Small intestine (tissue), 7 donors: ENCODE data around the gene TENM3. TPM values are rescaled to one million over a fixed set of nuclear protein-coding genes. Genes with fewer than 3 reads are reported as not detected.
"Not testable (repeated sequence)": the region's sequence is repeated elsewhere in the genome, so short reads cannot be mapped to it uniquely, and the experiment has no call there.

Experiments
- DNase-seq, 2 donors: peaks; one replicate each; pipeline versions ENCODE4 v3.0.0 to v3.0.0-alpha.2; 2013
- FAIRE-seq: peaks from 2 replicates; lab custom pipeline; 2012; peaks lifted over from hg19 to GRCh38; lab: Jason Lieb, UNC
- H3K27ac ChIP-seq, 3 donors: one replicate each; pipeline ENCODE4 v1.5.1; 2013; ENCODE audit warnings: low read length in 2 of 3, mild to moderate bottlenecking in 2 of 3, control low read depth in 1 of 3, inconsistent platforms in 1 of 3, low read depth in 1 of 3, moderate library complexity in 1 of 3
- H3K27me3 ChIP-seq, 3 donors: one replicate each; pipeline ENCODE4 v1.6.1; 2013; ENCODE audit warnings: low read length in 3 of 3, inconsistent platforms in 1 of 3; ENCODE audit not compliant: control insufficient read depth in 3 of 3, insufficient read depth in 3 of 3
- H3K36me3 ChIP-seq, 3 donors: one replicate each; pipeline ENCODE4 v1.6.1; 2013; ENCODE audit warnings: low read length in 3 of 3, inconsistent platforms in 1 of 3, low read depth in 1 of 3, mild to moderate bottlenecking in 1 of 3, moderate library complexity in 1 of 3; ENCODE audit not compliant: control insufficient read depth in 3 of 3, insufficient read depth in 2 of 3
- H3K4me1 ChIP-seq, 3 donors: one replicate each; pipeline ENCODE4 v1.6.1; 2013; ENCODE audit warnings: low read length in 2 of 3, inconsistent platforms in 1 of 3, low read depth in 1 of 3, mild to moderate bottlenecking in 1 of 3, moderate library complexity in 1 of 3; ENCODE audit not compliant: control insufficient read depth in 3 of 3, insufficient read depth in 2 of 3
- H3K4me3 ChIP-seq, 3 donors: one replicate each; pipeline ENCODE4 v1.5.1; 2013; ENCODE audit warnings: low read length in 3 of 3, control low read depth in 1 of 3, inconsistent platforms in 1 of 3, low read depth in 1 of 3, mild to moderate bottlenecking in 1 of 3, moderate library complexity in 1 of 3
- H3K9me3 ChIP-seq, 2 donors: one replicate each; pipeline ENCODE4 v1.6.1; 2013; ENCODE audit warnings: low read depth in 1 of 2, low read length in 1 of 2; ENCODE audit not compliant: control insufficient read depth in 2 of 2, insufficient read depth in 1 of 2
- WGBS, 3 donors: extraction: QIAGEN DNeasy Blood & Tissue Kit; methylation state at CpG; one replicate each; pipeline ENCODE4 v1.1.7; 2013; 5-methylcytosine and 5-hydroxymethylcytosine counted together
- polyA plus RNA-seq, 4 donors: library from polyadenylated mRNA; stranded (reverse) in 3 of 4; unstranded in 1 of 4; fragments of 200-250 nt in 3 of 4; fragments of 120-200 nt in 1 of 4; gene quantifications; one replicate each; pipeline versions ENCODE4 v1.2.1 to v1.2.3, GENCODE V29; 2013
- donor health status: healthy with polysubstance abuse.
- donor health status: control.
- donor health status: control.
- donor health status: Bipolar disorder and iron deficiency.
- donor health status: healthy.

Gene TENM3
- polyA plus RNA-seq, 4 donors: 0.45 to 4.5 (median 1.1) TPM

- Histone ChIP-seq H3K27me3 (no peaks in the 10 kb centered on the region), H3K27ac (no peak overlapping the region), H3K36me3 (no peaks in the 10 kb centered on the region), H3K4me1 (no peaks in the 10 kb centered on the region), H3K9me3 (peaks cover 0 to 8% of the 10 kb centered on the region in 2 donors), H3K4me3 (no peak overlapping the region)
- no peak for FAIRE-seq
- 94 to 97% (median 95%) methylated on average over 44 to 45 of the region's 45 CpGs for WGBS, 3 donors
- DNase-seq: no peak
These were observed 564.8 kb downstream of the TENM3 start for GRCh38 chr4:182807767-182808548.

- FAIRE-seq: no peak
- Histone ChIP-seq H3K27me3 (no peaks in the 10 kb centered on the region), H3K27ac (no peak overlapping the region), H3K4me3 (no peak overlapping the region), H3K9me3 (peaks cover 0 to 8% of the 10 kb centered on the region in 2 donors), H3K4me1 (no peaks in the 10 kb centered on the region), H3K36me3 (no peaks in the 10 kb centered on the region)
- WGBS, 3 donors: 80 to 84% (median 83%) methylated on average over 24 to 25 of the region's 25 CpGs
- DNase-seq: no peak
These were observed 565.6 kb downstream of the TENM3 start for GRCh38 chr4:182808673-182809416.

GRCh38 chr4:182809417-182810102 is 566.4 kb downstream of the TENM3 start:
- no peak overlapping the region for H3K4me3 ChIP-seq
- peaks cover 0 to 8% of the 10 kb centered on the region in 2 donors for H3K9me3 ChIP-seq
- WGBS, 3 donors: 69 to 83% (median 72%) methylated on average over 4 to 5 of the region's 5 CpGs
- H3K27me3 ChIP-seq: no peaks in the 10 kb centered on the region
- peak in 1 of 2 donors; percentile 5 for DNase-seq
- H3K27ac ChIP-seq: no peak overlapping the region
- FAIRE-seq: no peak
- no peaks in the 10 kb centered on the region for H3K4me1 ChIP-seq
- no peaks in the 10 kb centered on the region for H3K36me3 ChIP-seq

GRCh38 chr4:182810103-182810615 is 567.0 kb downstream of the TENM3 start:
- WGBS, 3 donors: 91 to 95% (median 94%) methylated on average over 4 of the region's 4 CpGs
- Histone ChIP-seq H3K4me1 (no peaks in the 10 kb centered on the region), H3K9me3 (peaks cover 0 to 8% of the 10 kb centered on the region in 2 donors), H3K4me3 (no peak overlapping the region), H3K36me3 (no peaks in the 10 kb centered on the region), H3K27me3 (no peaks in the 10 kb centered on the region), H3K27ac (no peak overlapping the region)
- FAIRE-seq (no peak), DNase-seq (no peak)

- H3K27ac ChIP-seq: no peak overlapping the region
- no peak overlapping the region for H3K4me3 ChIP-seq
- WGBS, 3 donors: 66 to 72% (median 70%) methylated on average over 4 of the region's 4 CpGs
- DNase-seq (no peak), FAIRE-seq (no peak)
- no peaks in the 10 kb centered on the region for H3K36me3 ChIP-seq
- H3K27me3 ChIP-seq: no peaks in the 10 kb centered on the region
- H3K4me1 ChIP-seq: no peaks in the 10 kb centered on the region
- peaks cover 0 to 8% of the 10 kb centered on the region in 2 donors for H3K9me3 ChIP-seq
These were observed 569.7 kb downstream of the TENM3 start for GRCh38 chr4:182812916-182813315.

GRCh38 chr4:182814065-182814464 is 570.9 kb downstream of the TENM3 start:
- DNase-seq, H3K9me3 ChIP-seq, H3K36me3 ChIP-seq, FAIRE-seq, H3K4me3 ChIP-seq, H3K4me1 ChIP-seq, H3K27ac ChIP-seq, H3K27me3 ChIP-seq: not testable (repeated sequence)
- 83 to 91% (median 88%) methylated on average over 8 to 9 of the region's 9 CpGs for WGBS, 3 donors

GRCh38 chr4:182818926-182819730 is 575.9 kb downstream of the TENM3 start:
- FAIRE-seq: no peak
- WGBS, 3 donors: 93% methylated on average over 22 of the region's 22 CpGs
- no peak for DNase-seq
- no peaks in the 10 kb centered on the region for H3K27me3 ChIP-seq
- H3K4me1 ChIP-seq: no peaks in the 10 kb centered on the region
- no peaks in the 10 kb centered on the region for H3K9me3 ChIP-seq
- H3K27ac ChIP-seq: no peak overlapping the region
- no peaks in the 10 kb centered on the region for H3K36me3 ChIP-seq
- H3K4me3 ChIP-seq: no peak overlapping the region
